GM12878 (cell line): ENCODE measurements around the gene VWA3A. TPM values are rescaled to one million over a fixed set of nuclear protein-coding genes. Genes with fewer than 3 reads are reported as not detected.

Source experiments
- ATF7 ChIP-seq: fragments of 450-650 bp; IDR thresholded peaks from 2 replicates; pipeline ENCODE4 v1.6.1; 2016; ENCODE audit warnings: low read depth, mild to moderate bottlenecking
- BACH1 ChIP-seq: fragments of 450-650 bp; IDR thresholded peaks from 2 replicates; pipeline ENCODE4 v1.6.1; 2017; ENCODE audit warnings: mild to moderate bottlenecking, borderline replicate concordance
- DPF2 ChIP-seq: fragments of 450-650 bp; IDR thresholded peaks from 2 replicates; pipeline ENCODE4 v1.6.1; 2017; ENCODE audit warnings: mild to moderate bottlenecking
- EED ChIP-seq: sonication (generic); IDR thresholded peaks from 2 replicates; pipeline ENCODE4 v1.6.1; 2016; ENCODE audit warnings: antibody characterized with exemption, low read depth
- EP300 ChIP-seq, 2 experiments: fragments of 150-350 bp in 1 of 2; IDR thresholded peaks; 2 replicates each; pipeline ENCODE4 v1.6.1; 2011 to 2012; ENCODE audit warnings: low read depth in 2 of 2, low read length in 2 of 2, borderline replicate concordance in 1 of 2, improper control_type of control experiment in 1 of 2, inconsistent platforms in 1 of 2; ENCODE audit not compliant: control insufficient read depth in 1 of 2
- FOXK2 ChIP-seq: fragments of 450-650 bp; IDR thresholded peaks from 2 replicates; pipeline ENCODE4 v1.6.1; 2017; ENCODE audit warnings: mild to moderate bottlenecking, moderate library complexity
- GABPA ChIP-seq: IDR thresholded peaks from 2 replicates; pipeline ENCODE4 v1.6.1; 2014; ENCODE audit warnings: antibody characterized with exemption, low read depth, mild to moderate bottlenecking, inconsistent platforms
- IRF4 ChIP-seq: IDR thresholded peaks from 2 replicates; pipeline ENCODE4 v1.6.1; 2011; ENCODE audit warnings: low read depth, low read length
- JUND ChIP-seq: IDR thresholded peaks from 2 replicates; pipeline ENCODE4 v1.6.1; 2012; ENCODE audit warnings: low read depth, mild to moderate bottlenecking, low read length, improper control_type of control experiment, moderate library complexity
- NR2C2 ChIP-seq: IDR thresholded peaks from 2 replicates; pipeline ENCODE4 v1.6.1; 2011; ENCODE audit warnings: borderline replicate concordance, low read depth; ENCODE audit not compliant: control insufficient read depth, insufficient read length
- POLR2A ChIP-seq: IDR thresholded peaks from 2 replicates; pipeline ENCODE4 v1.6.1; 2011; ENCODE audit warnings: low read depth, mild to moderate bottlenecking, low read length
- RAD21 ChIP-seq: IDR thresholded peaks from 2 replicates; pipeline ENCODE4 v1.6.1; 2011; ENCODE audit warnings: mild to moderate bottlenecking, low read depth, low read length, moderate library complexity; ENCODE audit not compliant: insufficient read depth
- SMARCA5 ChIP-seq: fragments of 450-650 bp; IDR thresholded peaks from 2 replicates; pipeline ENCODE4 v1.6.1; 2017; ENCODE audit warnings: mild to moderate bottlenecking
- SMC3 ChIP-seq: IDR thresholded peaks from 2 replicates; pipeline ENCODE4 v1.6.1; 2011; ENCODE audit warnings: low read length, improper control_type of control experiment, borderline replicate concordance
- SRF ChIP-seq, 2 experiments: IDR thresholded peaks; 2 replicates each; pipeline ENCODE4 v1.6.1; 2011; ENCODE audit warnings: low read depth in 2 of 2, low read length in 2 of 2, mild to moderate bottlenecking in 1 of 2, moderate library complexity in 1 of 2
- TCF12 ChIP-seq: IDR thresholded peaks from 2 replicates; pipeline ENCODE4 v1.6.1; 2011; ENCODE audit warnings: low read depth, mild to moderate bottlenecking, low read length
- TCF3 ChIP-seq: IDR thresholded peaks from 2 replicates; pipeline ENCODE4 v1.6.1; 2012; ENCODE audit warnings: low read depth, mild to moderate bottlenecking, low read length, borderline replicate concordance; ENCODE audit not compliant: insufficient read depth
- YY1 ChIP-seq: IDR thresholded peaks from 2 replicates; pipeline ENCODE4 v1.6.1; 2011; ENCODE audit warnings: low read depth, mild to moderate bottlenecking, low read length
- ZNF217 ChIP-seq: fragments of 450-650 bp; IDR thresholded peaks from 2 replicates; pipeline ENCODE4 v1.6.1; 2017; ENCODE audit warnings: antibody characterized with exemption, mild to moderate bottlenecking
- ZSCAN29 ChIP-seq: fragments of 450-650 bp; IDR thresholded peaks from 2 replicates; pipeline ENCODE4 v1.6.1; 2017; ENCODE audit warnings: mild to moderate bottlenecking, moderate library complexity
- ZZZ3 ChIP-seq: IDR thresholded peaks from 2 replicates; pipeline ENCODE4 v1.6.1; 2011; ENCODE audit warnings: low read depth; ENCODE audit not compliant: control insufficient read depth, insufficient read length
- polyA plus RNA-seq, 11 experiments: library from polyadenylated mRNA; depleted of rRNA in 4 of 11; unstranded in 6 of 11; stranded (reverse) in 5 of 11; fragments of >200 nt; fragmentation: Nextera tagmentation in 4 of 11; fragmentation: Illumina TruSeq in 1 of 11; extraction: Ambion mirVana in 4 of 11; extraction: Trizol in 1 of 11; gene quantifications; 1 replicate in 1 of 11; 2 replicates in 10 of 11; pipeline versions ENCODE4 v1.2.1 to v1.2.3, GENCODE V29; 2011 to 2016; ENCODE audit warnings: inconsistent platforms in 2 of 11, missing spikeins in 2 of 11, low read depth in 1 of 11
- total RNA-seq, 4 experiments: library from RNA; depleted of rRNA in 3 of 4; stranded (reverse); fragments of >200 nt in 3 of 4; fragmentation: Illumina TruSeq in 1 of 4; extraction: Trizol in 1 of 4; gene quantifications; 2 replicates each; pipeline versions ENCODE4 v1.2.1 to v1.2.3, GENCODE V29; 2013 to 2021
- TF ChIP-seq, protein P1 (sequence below): IDR thresholded peaks from 2 replicates; pipeline ENCODE4 v1.6.1; 2012; ENCODE audit warnings: low read depth, low read length, improper control_type of control experiment
- TF ChIP-seq, protein P2 (sequence below), 3 experiments: IDR thresholded peaks in 2 of 3; conservative IDR thresholded peaks in 1 of 3; 2 replicates each; pipeline ENCODE4 v1.5.1; 2011; ENCODE audit warnings: low read depth in 3 of 3, low read length in 3 of 3, mild to moderate bottlenecking in 3 of 3, control low read depth in 2 of 3, moderate library complexity in 2 of 3, inconsistent platforms in 1 of 3, mixed read lengths in 1 of 3; ENCODE audit not compliant: control insufficient read depth in 2 of 3, insufficient read depth in 1 of 3; ENCODE audit errors: extremely low read depth in 1 of 3
- TF ChIP-seq, protein P3 (sequence below): fragments of 450-650 bp; IDR thresholded peaks from 2 replicates; pipeline ENCODE4 v1.6.1; 2017; ENCODE audit warnings: mild to moderate bottlenecking, low read depth, inconsistent platforms; ENCODE audit not compliant: poor library complexity, severe bottlenecking
- TF ChIP-seq, protein P4 (sequence below): IDR thresholded peaks from 2 replicates; pipeline ENCODE4 v1.6.1; 2011; ENCODE audit warnings: low read depth, mild to moderate bottlenecking, low read length, moderate library complexity, borderline replicate concordance; ENCODE audit errors: extremely low read depth

Gene VWA3A
- total and polyA plus RNA-seq, 10 of the 15 experiments (the other 5 are each of a cell fraction or from before 2014, with no cell fraction given): 0.01 TPM; not detected in 9

DNA sequence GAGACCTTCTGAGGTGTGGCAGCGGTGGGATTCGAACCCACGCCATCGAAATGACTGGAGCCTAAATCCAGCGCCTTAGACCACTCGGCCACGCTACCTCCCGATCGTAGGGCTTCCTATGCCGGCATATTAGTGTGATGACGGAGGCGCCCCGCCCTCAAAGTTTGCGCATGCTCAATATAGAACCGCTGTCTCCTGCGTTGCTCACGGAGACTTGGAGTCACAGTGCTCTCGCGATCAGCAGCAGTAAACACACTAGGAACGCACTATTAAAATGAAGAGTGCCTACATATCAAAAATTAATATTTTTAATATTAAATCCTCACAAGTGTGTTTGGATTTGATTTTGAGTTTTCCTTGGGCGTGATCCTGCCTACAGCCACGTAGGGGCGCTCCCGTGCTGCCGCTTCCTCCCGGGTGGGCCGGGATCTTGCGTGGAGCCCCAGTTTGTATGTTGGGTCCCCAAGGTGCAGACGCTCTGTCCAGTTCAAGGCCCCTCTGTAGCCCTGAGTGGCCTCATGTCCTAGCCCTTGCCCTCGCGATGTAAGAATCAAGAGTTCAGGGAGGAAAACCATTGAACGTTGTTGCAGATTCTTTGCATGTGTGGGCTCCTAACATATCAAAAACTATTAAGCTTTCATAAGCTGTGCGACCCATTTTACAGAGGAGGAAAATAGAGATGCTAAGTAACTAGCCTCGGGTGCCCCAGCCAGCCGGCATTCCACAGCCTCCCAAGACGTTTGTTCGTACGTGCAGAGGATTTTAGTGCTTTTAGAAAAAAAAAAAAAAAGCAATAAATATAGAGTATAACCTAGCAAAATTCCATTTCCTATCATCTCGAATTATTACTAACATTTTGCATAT lies 103.6 kb downstream of the VWA3A start (continued):
- TF ChIP-seq, protein P1, sequence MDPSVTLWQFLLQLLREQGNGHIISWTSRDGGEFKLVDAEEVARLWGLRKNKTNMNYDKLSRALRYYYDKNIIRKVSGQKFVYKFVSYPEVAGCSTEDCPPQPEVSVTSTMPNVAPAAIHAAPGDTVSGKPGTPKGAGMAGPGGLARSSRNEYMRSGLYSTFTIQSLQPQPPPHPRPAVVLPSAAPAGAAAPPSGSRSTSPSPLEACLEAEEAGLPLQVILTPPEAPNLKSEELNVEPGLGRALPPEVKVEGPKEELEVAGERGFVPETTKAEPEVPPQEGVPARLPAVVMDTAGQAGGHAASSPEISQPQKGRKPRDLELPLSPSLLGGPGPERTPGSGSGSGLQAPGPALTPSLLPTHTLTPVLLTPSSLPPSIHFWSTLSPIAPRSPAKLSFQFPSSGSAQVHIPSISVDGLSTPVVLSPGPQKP: 0 out of 2 replicates have a peak, but pooled peaks have one; percentile 35
- TF ChIP-seq YY1: peak; percentile 73
- TF ChIP-seq SMC3: peak; percentile 71
- peak; percentile 83 for TF ChIP-seq SMARCA5
- no peak for TF ChIP-seq JUND
- peak; percentile 49; the same call in 1 of the 2 replicates for TF ChIP-seq IRF4
- TF ChIP-seq EP300 (IDR thresholded peaks at IDR 0.05; ENCODE audit: borderline replicate concordance in 1 of 2, control insufficient read depth in 1 of 2, low read depth in 2 of 2, low read length in 2 of 2): peak in 1 of 2 experiments; percentile 70; a peak in 1 of 4 replicates
- no peak for TF ChIP-seq SRF (IDR thresholded peaks at IDR 0.05; ENCODE audit: low read depth in 2 of 2, low read length in 2 of 2)
- peak; percentile 49; the same call in 1 of the 2 replicates for TF ChIP-seq ZNF217
- 0 out of 2 replicates have a peak, but pooled peaks have one; percentile 24 for TF ChIP-seq EED
- TF ChIP-seq, protein P2, sequence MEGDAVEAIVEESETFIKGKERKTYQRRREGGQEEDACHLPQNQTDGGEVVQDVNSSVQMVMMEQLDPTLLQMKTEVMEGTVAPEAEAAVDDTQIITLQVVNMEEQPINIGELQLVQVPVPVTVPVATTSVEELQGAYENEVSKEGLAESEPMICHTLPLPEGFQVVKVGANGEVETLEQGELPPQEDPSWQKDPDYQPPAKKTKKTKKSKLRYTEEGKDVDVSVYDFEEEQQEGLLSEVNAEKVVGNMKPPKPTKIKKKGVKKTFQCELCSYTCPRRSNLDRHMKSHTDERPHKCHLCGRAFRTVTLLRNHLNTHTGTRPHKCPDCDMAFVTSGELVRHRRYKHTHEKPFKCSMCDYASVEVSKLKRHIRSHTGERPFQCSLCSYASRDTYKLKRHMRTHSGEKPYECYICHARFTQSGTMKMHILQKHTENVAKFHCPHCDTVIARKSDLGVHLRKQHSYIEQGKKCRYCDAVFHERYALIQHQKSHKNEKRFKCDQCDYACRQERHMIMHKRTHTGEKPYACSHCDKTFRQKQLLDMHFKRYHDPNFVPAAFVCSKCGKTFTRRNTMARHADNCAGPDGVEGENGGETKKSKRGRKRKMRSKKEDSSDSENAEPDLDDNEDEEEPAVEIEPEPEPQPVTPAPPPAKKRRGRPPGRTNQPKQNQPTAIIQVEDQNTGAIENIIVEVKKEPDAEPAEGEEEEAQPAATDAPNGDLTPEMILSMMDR (IDR thresholded peaks at IDR 0.05 in 2 of 3, conservative IDR thresholded peaks at IDR 0.05 in 1 of 3; ENCODE audit: control insufficient read depth in 2 of 3, extremely low read depth in 1 of 3, insufficient read depth in 1 of 3, low read depth in 3 of 3, low read length in 3 of 3): peak; percentile 90 to 91 (median 90)
- no peak for TF ChIP-seq ZZZ3
- TF ChIP-seq, protein P3, sequence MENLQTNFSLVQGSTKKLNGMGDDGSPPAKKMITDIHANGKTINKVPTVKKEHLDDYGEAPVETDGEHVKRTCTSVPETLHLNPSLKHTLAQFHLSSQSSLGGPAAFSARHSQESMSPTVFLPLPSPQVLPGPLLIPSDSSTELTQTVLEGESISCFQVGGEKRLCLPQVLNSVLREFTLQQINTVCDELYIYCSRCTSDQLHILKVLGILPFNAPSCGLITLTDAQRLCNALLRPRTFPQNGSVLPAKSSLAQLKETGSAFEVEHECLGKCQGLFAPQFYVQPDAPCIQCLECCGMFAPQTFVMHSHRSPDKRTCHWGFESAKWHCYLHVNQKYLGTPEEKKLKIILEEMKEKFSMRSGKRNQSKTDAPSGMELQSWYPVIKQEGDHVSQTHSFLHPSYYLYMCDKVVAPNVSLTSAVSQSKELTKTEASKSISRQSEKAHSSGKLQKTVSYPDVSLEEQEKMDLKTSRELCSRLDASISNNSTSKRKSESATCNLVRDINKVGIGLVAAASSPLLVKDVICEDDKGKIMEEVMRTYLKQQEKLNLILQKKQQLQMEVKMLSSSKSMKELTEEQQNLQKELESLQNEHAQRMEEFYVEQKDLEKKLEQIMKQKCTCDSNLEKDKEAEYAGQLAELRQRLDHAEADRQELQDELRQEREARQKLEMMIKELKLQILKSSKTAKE: peak; percentile 92
- 0 out of 2 replicates have a peak, but pooled peaks have one; percentile 42 for TF ChIP-seq FOXK2
- TF ChIP-seq, protein P4, sequence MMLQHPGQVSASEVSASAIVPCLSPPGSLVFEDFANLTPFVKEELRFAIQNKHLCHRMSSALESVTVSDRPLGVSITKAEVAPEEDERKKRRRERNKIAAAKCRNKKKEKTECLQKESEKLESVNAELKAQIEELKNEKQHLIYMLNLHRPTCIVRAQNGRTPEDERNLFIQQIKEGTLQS: no peak
- peak; percentile 23; the same call in 1 of the 2 replicates for TF ChIP-seq ATF7
- TF ChIP-seq NR2C2: no peak
- peak; percentile 92 for TF ChIP-seq ZSCAN29
- peak; percentile 14; the same call in 1 of the 2 replicates for TF ChIP-seq DPF2
- TF ChIP-seq RAD21: peak; percentile 77
- peak; percentile 43; the same call in 1 of the 2 replicates for TF ChIP-seq BACH1
- 0 out of 2 replicates have a peak, but pooled peaks have one; percentile 43 for TF ChIP-seq TCF12
- no peak for TF ChIP-seq GABPA
- peak; percentile 70 for TF ChIP-seq POLR2A
- TF ChIP-seq TCF3: no peak
